HG03196 (cell line): ENCODE data around the gene POFUT2.
"Not testable (repeated sequence)": the region's sequence is repeated elsewhere in the genome, so short reads cannot be mapped to it uniquely, and the experiment has no call there.

Experiments used
- ATAC-seq: cut with Tn5 transposase; IDR thresholded peaks from one replicate; pipeline ENCODE4 v1.9.1; 2021; ENCODE audit not compliant: unreplicated experiment

Gene POFUT2

GRCh38 chr21:45313015-45313414 lies 25.3 kb upstream of the POFUT2 start:
- ATAC-seq = no peak

DNA sequence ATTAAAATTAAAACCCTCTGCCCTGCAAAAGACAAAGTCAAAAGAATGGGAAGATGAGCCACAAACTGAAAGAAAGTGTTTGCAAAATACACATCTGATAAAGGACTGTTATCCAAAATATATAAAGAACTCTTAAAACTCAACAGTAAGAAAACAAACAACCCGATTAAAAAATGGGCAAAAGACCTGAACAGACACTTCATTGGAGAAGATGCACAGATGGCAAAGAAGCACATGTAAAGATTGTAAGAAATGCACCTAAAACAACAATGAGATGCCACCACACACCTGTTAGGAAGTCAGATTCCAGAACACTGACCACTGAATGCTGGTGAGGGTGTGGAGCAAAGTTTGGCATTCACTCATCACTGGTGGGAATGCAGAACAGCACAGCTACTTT lies 24.6 kb upstream of the POFUT2 start:
- ATAC-seq = no peak

GRCh38 chr21:45310459-45310858 lies 22.8 kb upstream of the POFUT2 start:
- no peak for ATAC-seq

DNA sequence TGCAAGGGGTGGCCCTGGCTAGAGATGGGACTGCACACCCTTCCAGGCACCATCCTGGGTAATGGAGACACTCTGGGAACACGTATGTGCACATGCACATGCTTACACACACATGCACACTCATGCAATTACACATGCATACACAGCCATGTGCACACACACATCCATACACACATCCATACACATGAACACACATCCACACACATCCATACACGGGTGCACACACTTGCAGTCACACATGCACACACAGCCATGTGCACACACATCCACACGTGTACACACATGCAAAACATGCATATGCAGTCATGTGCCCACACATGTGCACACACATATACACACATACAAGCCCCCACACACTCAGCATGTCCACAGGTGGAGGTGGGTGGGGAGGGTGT lies 22.3 kb upstream of the POFUT2 start:
- ATAC-seq = no peak

DNA sequence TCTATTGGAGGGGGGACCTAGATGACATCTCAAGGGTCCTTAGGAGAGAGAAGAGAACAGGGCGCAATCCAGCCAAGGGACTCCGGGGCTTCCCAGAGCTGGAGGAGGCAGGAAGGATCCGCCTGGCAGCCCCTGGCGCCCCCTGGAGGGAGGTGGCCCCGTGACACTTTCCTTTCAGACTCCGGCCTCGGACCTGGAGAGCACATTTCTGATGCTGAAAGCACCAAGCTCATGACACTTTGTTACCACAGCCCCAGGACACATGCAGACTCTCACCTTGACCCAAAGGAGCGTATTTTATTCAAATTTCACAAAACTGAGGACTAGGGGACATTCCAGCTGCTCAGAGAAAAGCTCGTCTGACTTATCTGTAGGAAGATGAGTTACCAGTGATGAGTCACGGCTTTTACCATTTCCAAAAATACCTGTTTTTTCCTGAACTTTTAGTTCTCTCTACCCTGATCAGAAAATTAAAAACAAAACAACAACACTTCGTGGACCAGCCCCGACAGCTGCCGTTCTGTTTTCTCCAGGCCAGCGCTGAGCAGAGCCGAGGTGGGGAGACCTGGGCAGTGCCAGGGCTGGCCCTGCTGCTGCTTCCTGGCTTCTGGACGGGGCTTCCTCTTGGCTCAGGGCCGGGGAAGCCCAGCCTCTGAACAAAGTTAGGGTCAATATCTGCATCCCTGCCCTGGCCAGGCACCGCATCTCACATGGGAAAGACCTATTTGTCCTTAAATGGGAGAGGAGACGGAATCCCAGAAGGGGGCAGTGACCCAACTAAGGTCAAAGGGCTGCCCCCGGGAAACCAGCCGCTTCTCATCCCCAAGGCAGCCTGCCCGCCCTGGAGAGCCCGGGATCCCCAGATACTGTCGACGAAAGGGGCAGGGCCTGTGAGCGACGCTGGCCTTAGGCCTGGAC lies 21.6 kb upstream of the POFUT2 start:
- ATAC-seq = no peak

- no peak for ATAC-seq
Observed at GRCh38 chr21:45308194-45309068, 20.7 kb upstream of the POFUT2 start.

DNA sequence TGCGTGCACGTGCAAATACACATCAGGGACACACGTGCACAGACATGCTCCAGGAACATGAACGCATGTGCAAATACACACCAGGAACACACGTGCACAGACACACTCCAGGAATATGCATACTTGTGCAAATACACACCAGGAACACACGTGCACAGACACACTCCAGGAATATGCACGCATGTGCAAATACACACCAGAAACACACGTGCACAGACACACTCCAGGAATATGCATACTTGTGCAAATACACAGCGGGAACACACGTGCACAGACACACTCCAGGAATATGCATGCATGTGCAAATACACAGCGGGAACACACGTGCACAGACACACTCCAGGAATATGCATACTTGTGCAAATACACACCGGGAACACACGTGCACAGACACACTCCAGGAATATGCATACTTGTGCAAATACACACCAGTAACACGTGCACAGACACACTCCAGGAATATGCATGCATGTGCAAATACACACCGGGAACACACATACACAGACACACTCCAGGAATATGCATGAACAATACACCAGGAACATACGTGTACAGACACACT lies 20.0 kb upstream of the POFUT2 start:
- ATAC-seq = not testable (repeated sequence)

DNA sequence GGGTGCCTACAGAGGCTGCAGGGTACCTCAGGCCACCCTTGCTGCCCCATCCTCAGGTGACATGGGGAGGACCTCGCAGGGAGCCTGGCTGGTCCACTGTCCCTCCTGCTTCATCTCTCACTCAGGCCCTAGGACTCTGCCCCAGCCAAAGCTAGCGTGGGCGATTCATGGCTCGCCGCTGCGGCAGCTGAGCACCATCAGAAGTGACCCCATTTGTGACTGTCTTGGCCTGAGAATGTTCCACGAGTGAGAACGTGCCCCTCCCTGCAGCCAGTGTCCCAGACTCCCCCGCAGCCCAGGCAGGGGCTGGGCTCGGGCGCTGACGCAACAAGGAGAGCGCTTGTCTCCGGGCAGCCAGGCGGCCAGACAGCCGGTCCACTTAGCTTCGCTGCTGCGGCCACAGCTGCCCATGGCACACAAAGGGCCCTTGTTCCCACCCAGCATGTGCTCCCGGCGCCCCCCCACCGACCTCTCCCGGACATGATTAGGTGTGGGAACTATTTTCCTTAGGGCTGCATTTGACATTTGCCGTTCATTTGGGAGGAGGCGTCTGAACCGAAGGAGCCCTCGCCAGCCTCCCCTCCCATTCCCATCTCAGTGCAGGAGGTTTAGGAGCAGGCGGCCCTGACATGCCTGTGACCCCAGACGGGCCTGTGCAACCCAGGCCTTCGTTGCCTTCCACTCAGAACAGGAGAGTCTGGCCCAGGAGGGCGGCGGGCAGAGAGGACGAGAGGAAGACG lies 19.3 kb upstream of the POFUT2 start:
- no peak for ATAC-seq

DNA sequence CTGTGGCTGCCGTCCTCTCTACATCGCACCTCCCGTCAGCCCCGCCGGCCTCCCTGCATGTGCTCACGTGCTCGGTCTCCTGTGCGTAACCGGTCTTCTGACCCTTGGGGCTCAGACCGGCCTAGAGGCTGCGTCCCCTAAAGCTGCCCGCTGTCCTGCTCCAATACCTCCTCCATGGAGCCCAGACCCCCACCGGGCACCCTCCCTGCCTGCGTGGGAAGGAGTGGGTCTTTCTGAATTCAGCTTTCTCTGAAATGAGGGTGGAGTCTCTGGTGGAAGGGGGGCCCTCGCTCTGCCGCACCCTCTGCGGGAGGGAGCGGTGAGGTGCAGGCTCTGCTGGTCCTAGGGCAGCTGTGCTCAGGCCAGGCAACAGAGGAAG lies 18.7 kb upstream of the POFUT2 start:
- no peak for ATAC-seq

GRCh38 chr21:45305836-45306235 lies 18.1 kb upstream of the POFUT2 start:
- ATAC-seq = no peak

DNA sequence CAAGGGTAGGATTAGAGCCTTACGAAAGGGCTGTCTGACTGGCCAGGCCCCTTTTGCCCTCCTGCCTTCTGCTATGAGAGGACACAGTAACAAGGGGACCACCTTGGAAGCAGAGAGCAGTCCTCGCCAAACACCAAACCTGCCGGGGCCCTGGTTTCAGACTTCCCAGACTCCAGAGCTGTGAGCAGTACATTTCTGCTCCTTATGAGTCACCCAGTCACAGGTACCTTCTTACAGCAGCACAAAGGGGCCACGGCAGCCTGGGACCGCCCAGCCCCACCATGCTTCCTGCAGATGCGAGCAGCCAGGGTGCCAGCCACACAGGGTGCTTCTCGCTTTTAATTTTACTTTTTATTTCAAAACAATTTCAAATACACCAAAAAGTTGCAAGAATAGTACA lies 17.2 kb upstream of the POFUT2 start:
- ATAC-seq = no peak

DNA sequence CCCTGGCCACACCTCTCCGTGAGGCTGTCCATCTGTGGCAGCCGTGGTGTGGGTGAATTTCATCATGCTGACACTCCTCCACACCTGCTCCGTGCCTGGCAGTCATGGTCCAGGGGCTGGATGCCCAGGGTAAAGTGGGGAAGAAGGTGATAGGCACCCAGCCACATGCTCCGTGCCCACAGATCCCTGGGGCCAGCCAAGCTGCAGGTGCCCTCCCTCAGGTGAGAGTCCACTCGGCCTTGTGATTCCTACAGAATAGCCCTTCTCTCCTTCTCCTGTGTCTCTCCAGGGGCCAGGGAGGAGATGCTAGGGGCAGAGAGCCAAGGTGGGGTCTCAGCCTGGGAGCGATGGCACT lies 16.8 kb upstream of the POFUT2 start:
- ATAC-seq = no peak

- ATAC-seq = no peak
Observed at GRCh38 chr21:45303751-45304475, 16.2 kb upstream of the POFUT2 start.

DNA sequence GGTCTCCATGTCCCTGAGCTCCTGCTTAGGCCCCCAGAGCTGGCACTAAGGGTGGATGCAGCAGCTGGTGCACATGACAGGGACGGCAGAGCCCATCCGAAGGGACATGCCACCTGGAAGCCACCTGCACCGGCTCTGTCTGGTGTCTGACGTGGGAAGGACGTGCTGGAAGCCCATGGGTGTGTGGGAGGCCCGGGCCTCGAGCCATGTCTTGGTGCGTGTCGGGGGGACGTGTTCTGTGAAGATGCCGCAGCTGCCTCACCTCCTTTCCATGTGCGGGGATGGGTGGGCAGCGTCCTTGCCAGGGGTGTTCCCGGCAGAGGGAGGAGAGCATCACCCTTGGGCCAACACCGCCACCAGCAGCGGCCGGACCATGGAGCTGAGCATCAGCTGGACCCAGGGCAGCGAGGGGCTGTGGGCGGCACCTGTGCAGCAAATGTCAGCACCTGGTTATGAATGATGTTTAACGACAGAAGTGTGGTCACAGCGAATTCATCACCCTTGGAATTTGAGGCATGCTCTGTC lies 15.5 kb upstream of the POFUT2 start:
- no peak for ATAC-seq

DNA sequence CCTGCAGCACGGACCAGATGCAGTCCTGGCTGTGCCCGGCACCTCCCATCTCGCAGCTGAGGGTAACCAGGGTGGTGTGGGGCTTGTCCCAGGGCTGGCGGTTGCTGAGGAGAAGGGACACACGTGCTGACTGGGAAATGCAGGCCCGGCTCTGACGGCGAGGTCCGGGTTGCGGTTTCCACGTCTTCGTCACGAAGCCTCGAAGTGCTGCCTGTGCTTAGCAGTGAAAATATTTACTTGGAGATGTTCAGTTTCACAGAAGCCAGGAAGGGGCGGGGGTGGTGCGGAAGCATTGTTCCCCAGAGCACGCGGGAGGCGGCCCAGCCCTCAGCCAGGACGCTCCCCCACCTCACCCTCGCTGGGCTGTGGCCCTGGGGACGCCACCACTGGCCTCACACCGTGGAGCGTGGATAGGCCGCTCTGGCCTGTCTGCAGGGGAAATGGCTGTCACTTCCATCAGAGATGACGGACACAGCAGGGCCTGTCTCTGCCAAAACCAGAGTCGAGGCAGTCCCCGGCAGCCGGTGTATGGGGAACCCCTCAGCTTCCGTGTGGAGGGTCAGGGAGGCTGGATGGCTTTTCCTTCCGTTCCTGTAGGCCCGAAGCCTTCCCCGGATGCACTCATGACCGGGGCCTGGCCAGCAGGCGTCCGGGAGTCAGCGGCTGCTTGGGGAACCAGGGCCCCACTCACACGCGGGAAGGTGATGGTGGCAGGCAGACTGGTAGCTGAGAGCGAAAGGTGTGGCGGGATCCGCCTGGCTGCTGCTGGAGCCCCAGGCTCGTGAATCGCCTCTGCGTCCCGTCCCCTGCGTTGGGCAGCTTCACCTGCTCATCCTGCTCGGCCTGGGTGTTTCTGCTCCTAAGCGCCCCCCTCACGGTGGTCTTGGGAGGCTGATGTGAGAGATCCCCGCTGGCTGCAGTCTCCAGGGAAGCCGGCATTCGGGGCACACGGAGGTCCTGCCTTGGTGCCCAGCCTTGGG lies 14.7 kb upstream of the POFUT2 start:
- no peak for ATAC-seq

DNA sequence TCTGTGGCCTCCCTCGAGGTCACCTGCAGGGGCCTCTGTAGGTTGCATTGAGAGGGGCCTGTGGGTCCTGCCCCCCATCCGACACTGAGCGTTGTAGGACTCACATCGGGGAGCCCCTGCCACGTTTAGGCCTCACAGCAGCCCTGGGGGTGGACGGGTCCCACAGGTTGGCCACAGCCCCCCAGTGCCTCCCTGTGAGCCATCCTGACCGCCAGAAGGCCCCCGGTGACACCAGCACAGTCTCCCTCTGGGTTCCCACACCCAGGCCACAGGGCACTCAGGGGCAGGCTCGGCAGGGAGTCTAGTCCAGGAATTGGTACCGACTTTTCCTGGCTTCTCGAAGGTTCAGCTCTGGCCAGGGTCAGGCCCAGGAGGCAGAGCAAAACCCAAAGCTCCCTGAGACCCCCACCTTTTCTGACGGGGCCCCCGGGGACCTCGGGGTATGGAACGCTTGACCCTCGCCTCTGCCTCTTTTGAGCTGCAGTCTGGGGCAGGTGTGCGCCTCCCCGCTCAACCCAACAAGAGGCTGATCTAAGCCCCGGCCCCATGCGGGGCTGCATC lies 13.9 kb upstream of the POFUT2 start:
- no peak for ATAC-seq

DNA sequence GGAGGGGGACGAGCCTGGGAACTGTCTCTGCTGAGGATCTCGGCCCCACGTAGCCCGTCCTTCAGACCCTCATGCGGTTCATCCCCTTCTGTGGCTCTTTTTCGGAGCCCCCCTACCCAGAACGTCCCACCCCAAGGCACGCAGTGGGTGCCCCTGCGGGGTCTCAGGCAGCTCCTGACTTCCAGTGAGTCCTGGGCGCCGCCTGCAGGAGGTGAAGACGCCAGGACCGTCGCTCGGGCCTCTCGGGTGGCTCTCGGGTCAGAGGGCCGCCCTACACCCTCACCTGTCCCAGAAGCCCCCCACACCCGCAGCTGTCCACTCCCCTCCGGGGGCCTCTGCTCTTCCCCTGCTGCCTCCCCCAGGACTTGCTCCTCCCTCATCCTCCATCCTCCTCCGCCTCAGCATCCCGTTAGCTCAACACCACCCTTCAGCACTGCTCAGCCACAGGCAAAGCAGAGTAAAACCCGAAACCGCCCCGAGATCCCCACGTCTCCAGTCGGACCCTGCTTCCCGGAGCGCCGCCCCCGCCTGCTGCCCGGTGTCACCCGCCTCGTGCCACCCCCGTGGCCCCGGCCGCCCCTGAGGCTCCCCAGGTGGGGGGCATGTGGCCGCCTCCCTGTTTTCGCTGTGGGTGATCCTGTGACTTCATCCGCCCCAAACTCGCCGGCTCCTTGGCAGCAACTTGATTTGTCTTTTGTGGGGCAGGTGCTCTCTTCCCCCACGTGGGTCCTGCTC lies 13.3 kb upstream of the POFUT2 start:
- no peak for ATAC-seq
